GM12878 (cell line): Measurements from ENCODE around the gene PLET1. TPM values are rescaled to one million over a fixed set of nuclear protein-coding genes. Genes with fewer than 3 reads are reported as not detected.

Source experiments
- CEBPZ ChIP-seq: fragments of 150-350 bp; IDR thresholded peaks from 2 replicates; pipeline ENCODE4 v1.6.1; 2016; ENCODE audit warnings: low read depth, low read length
- DPF2 ChIP-seq: fragments of 450-650 bp; IDR thresholded peaks from 2 replicates; pipeline ENCODE4 v1.6.1; 2017; ENCODE audit warnings: mild to moderate bottlenecking
- EED ChIP-seq: sonication (generic); IDR thresholded peaks from 2 replicates; pipeline ENCODE4 v1.6.1; 2016; ENCODE audit warnings: antibody characterized with exemption, low read depth
- GATAD2B ChIP-seq: fragments of 450-650 bp; conservative IDR thresholded peaks from 2 replicates; pipeline ENCODE4 v1.6.1; 2017; ENCODE audit warnings: low read depth, mild to moderate bottlenecking, moderate library complexity
- HDGF ChIP-seq: fragments of 450-650 bp; IDR thresholded peaks from 2 replicates; pipeline ENCODE4 v1.6.1; 2016; ENCODE audit warnings: antibody characterized with exemption
- JUND ChIP-seq: IDR thresholded peaks from 2 replicates; pipeline ENCODE4 v1.6.1; 2012; ENCODE audit warnings: low read depth, mild to moderate bottlenecking, low read length, improper control_type of control experiment, moderate library complexity
- KDM1A ChIP-seq: fragments of 200-600 bp; sonication (generic); IDR thresholded peaks from 2 replicates; pipeline ENCODE4 v1.6.1; 2016; ENCODE audit warnings: borderline replicate concordance
- MYB ChIP-seq: fragments of 150-350 bp; IDR thresholded peaks from 2 replicates; pipeline ENCODE4 v1.6.1; 2014; ENCODE audit warnings: mild to moderate bottlenecking, low read depth, low read length, borderline replicate concordance
- NBN ChIP-seq: fragments of 450-650 bp; IDR thresholded peaks from 2 replicates; pipeline ENCODE4 v1.6.1; 2016
- NR2C1 ChIP-seq: fragments of 450-650 bp; IDR thresholded peaks from 2 replicates; pipeline ENCODE4 v1.6.1; 2017; ENCODE audit warnings: antibody characterized with exemption, mild to moderate bottlenecking, moderate library complexity
- NR2F1 ChIP-seq: fragments of 450-650 bp; conservative IDR thresholded peaks from 2 replicates; pipeline ENCODE4 v1.6.1; 2017; ENCODE audit warnings: mild to moderate bottlenecking
- RB1 ChIP-seq: fragments of 450-650 bp; formaldehyde crosslinking; IDR thresholded peaks from 2 replicates; pipeline ENCODE4 v1.6.1; 2017; ENCODE audit warnings: mild to moderate bottlenecking, borderline replicate concordance
- REST ChIP-seq: IDR thresholded peaks from 2 replicates; pipeline ENCODE4 v1.6.1; 2012; ENCODE audit warnings: mild to moderate bottlenecking, low read depth, low read length
- SIN3A ChIP-seq: IDR thresholded peaks from 2 replicates; pipeline ENCODE4 v1.6.1; 2012; ENCODE audit warnings: low read depth, low read length, improper control_type of control experiment
- SUPT20H ChIP-seq: IDR thresholded peaks from 2 replicates; pipeline ENCODE4 v1.6.1; 2011; ENCODE audit warnings: low read depth, mild to moderate bottlenecking, low read length, moderate library complexity, borderline replicate concordance; ENCODE audit not compliant: control insufficient read depth
- ZNF207 ChIP-seq: fragments of 450-650 bp; IDR thresholded peaks from 2 replicates; pipeline ENCODE4 v1.6.1; 2014; ENCODE audit warnings: antibody characterized with exemption, mild to moderate bottlenecking, borderline replicate concordance
- ZNF622 ChIP-seq: fragments of 450-650 bp; IDR thresholded peaks from 2 replicates; pipeline ENCODE4 v1.6.1; 2017; ENCODE audit warnings: mild to moderate bottlenecking, inconsistent platforms
- polyA plus RNA-seq, 11 experiments: library from polyadenylated mRNA; depleted of rRNA in 4 of 11; unstranded in 6 of 11; stranded (reverse) in 5 of 11; fragments of >200 nt; fragmentation: Nextera tagmentation in 4 of 11; fragmentation: Illumina TruSeq in 1 of 11; extraction: Ambion mirVana in 4 of 11; extraction: Trizol in 1 of 11; gene quantifications; 1 replicate in 1 of 11; 2 replicates in 10 of 11; pipeline versions ENCODE4 v1.2.1 to v1.2.3, GENCODE V29; 2011 to 2016; ENCODE audit warnings: inconsistent platforms in 2 of 11, missing spikeins in 2 of 11, low read depth in 1 of 11
- total RNA-seq, 4 experiments: library from RNA; depleted of rRNA in 3 of 4; stranded (reverse); fragments of >200 nt in 3 of 4; fragmentation: Illumina TruSeq in 1 of 4; extraction: Trizol in 1 of 4; gene quantifications; 2 replicates each; pipeline versions ENCODE4 v1.2.1 to v1.2.3, GENCODE V29; 2013 to 2021
- TF ChIP-seq, protein P1 (sequence below): IDR thresholded peaks from 2 replicates; pipeline ENCODE4 v1.6.1; 2011; ENCODE audit warnings: borderline replicate concordance, low read depth, mild to moderate bottlenecking, moderate library complexity, low read length; ENCODE audit not compliant: insufficient read depth, poor library complexity, severe bottlenecking
- TF ChIP-seq, protein P2 (sequence below): fragments of 450-650 bp; IDR thresholded peaks from 2 replicates; pipeline ENCODE4 v1.6.1; 2017; ENCODE audit warnings: borderline replicate concordance
- TF ChIP-seq, protein P3 (sequence below): IDR thresholded peaks from 2 replicates; pipeline ENCODE4 v1.6.1; 2011; ENCODE audit warnings: low read depth, low read length, improper control_type of control experiment, borderline replicate concordance

PLET1 gene
- total and polyA plus RNA-seq, 10 of the 15 experiments (the other 5 are each of a cell fraction or from before 2014, with no cell fraction given): not detected

GRCh38 chr11:112280268-112281126 lies 19.8 kb upstream of the PLET1 start (continued):
- no peak for TF ChIP-seq SUPT20H
- TF ChIP-seq, protein P1, sequence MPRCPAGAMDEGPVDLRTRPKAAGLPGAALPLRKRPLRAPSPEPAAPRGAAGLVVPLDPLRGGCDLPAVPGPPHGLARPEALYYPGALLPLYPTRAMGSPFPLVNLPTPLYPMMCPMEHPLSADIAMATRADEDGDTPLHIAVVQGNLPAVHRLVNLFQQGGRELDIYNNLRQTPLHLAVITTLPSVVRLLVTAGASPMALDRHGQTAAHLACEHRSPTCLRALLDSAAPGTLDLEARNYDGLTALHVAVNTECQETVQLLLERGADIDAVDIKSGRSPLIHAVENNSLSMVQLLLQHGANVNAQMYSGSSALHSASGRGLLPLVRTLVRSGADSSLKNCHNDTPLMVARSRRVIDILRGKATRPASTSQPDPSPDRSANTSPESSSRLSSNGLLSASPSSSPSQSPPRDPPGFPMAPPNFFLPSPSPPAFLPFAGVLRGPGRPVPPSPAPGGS: no peak
- no peak for TF ChIP-seq NR2C1
- TF ChIP-seq ZNF622: no peak
- TF ChIP-seq DPF2: no peak
- TF ChIP-seq SIN3A: 0 out of 2 replicates have a peak, but pooled peaks have one; percentile 17
- no peak for TF ChIP-seq JUND
- no peak for TF ChIP-seq MYB
- TF ChIP-seq, protein P2, sequence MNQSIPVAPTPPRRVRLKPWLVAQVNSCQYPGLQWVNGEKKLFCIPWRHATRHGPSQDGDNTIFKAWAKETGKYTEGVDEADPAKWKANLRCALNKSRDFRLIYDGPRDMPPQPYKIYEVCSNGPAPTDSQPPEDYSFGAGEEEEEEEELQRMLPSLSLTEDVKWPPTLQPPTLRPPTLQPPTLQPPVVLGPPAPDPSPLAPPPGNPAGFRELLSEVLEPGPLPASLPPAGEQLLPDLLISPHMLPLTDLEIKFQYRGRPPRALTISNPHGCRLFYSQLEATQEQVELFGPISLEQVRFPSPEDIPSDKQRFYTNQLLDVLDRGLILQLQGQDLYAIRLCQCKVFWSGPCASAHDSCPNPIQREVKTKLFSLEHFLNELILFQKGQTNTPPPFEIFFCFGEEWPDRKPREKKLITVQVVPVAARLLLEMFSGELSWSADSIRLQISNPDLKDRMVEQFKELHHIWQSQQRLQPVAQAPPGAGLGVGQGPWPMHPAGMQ: no peak
- no peak for TF ChIP-seq EED
- TF ChIP-seq NR2F1: no peak
- 0 out of 2 replicates have a peak, but pooled peaks have one; percentile 23 for TF ChIP-seq ZNF207
- no peak for TF ChIP-seq HDGF
- no peak for TF ChIP-seq REST
- no peak for TF ChIP-seq KDM1A
- TF ChIP-seq, protein P3, sequence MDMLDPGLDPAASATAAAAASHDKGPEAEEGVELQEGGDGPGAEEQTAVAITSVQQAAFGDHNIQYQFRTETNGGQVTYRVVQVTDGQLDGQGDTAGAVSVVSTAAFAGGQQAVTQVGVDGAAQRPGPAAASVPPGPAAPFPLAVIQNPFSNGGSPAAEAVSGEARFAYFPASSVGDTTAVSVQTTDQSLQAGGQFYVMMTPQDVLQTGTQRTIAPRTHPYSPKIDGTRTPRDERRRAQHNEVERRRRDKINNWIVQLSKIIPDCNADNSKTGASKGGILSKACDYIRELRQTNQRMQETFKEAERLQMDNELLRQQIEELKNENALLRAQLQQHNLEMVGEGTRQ: no peak
- TF ChIP-seq CEBPZ: no peak
- peak; percentile 54; the same call in 1 of the 2 replicates for TF ChIP-seq RB1
- no peak for TF ChIP-seq NBN
- TF ChIP-seq GATAD2B: no peak
